ENCODE data around the gene AP1AR. TPM values are rescaled to one million over a fixed set of nuclear protein-coding genes. Genes with fewer than 3 reads are reported as not detected.

The AP1AR gene
- total and polyA plus RNA-seq, 4 donors: 7.6 to 14.7 (median 7.8) TPM

GRCh38 chr4:112282860-112283667 is 51.5 kb downstream of the AP1AR start:
- Histone ChIP-seq H3K9me3 (ENCODE audit: control insufficient read depth in 4 of 4, low read length in 3 of 4) (no peaks in the 10 kb centered on the region), H3K9ac (ENCODE audit: low read depth in 1 of 2, low read length in 2 of 2) (no peak overlapping the region), H3K27ac (ENCODE audit: low read depth in 1 of 2, low read length in 2 of 2) (no peak overlapping the region), H3K4me3 (ENCODE audit: low read depth in 1 of 3, low read length in 3 of 3) (no peak overlapping the region), H3K36me3 (ENCODE audit: control insufficient read depth in 4 of 4, insufficient read depth in 3 of 4, low read depth in 1 of 4, low read length in 3 of 4) (peaks cover 0 to 1% (median 0%) of the 10 kb centered on the region in 4 donors), H3K4me1 (ENCODE audit: control insufficient read depth in 4 of 4, insufficient read depth in 4 of 4, low read length in 3 of 4) (peaks cover 5 to 19% (median 14%) of the 10 kb centered on the region in 4 donors), H3K27me3 (ENCODE audit: control insufficient read depth in 4 of 4, insufficient read depth in 4 of 4, low read length in 3 of 4) (no peaks in the 10 kb centered on the region)
- 69% methylated on average over 4 of the region's 4 CpGs for WGBS
- DNase-seq (ENCODE audit: low spot score): no peak
- TF ChIP-seq GABPA (IDR thresholded peaks at IDR 0.05 in 1 of 2, conservative IDR thresholded peaks at IDR 0.05 in 1 of 2) (no peak), REST (IDR thresholded peaks at IDR 0.05) (no peak), FOXA1 (IDR thresholded peaks at IDR 0.05) (no peak), RXRA (IDR thresholded peaks at IDR 0.05) (no peak), ZBTB33 (IDR thresholded peaks at IDR 0.05) (no peak), SP1 (IDR thresholded peaks at IDR 0.05) (no peak), HNF4G (IDR thresholded peaks at IDR 0.05) (no peak), FOXA2 (IDR thresholded peaks at IDR 0.05) (no peak), ATF3 (IDR thresholded peaks at IDR 0.05) (no peak), TAF1 (conservative IDR thresholded peaks at IDR 0.05) (no peak), HNF4A (conservative IDR thresholded peaks at IDR 0.05) (peak; percentile 15 to 17), CTCF (IDR thresholded peaks at IDR 0.05; ENCODE audit: low read depth, low read length, missing input control) (no peak), RAD21 (IDR thresholded peaks at IDR 0.05) (peak in 1 of 2 donors; percentile 4), JUND (IDR thresholded peaks at IDR 0.05) (no peak), EGR1 (IDR thresholded peaks at IDR 0.05; ENCODE audit: low read depth in 2 of 2) (no peak)
